ENCODE data around the gene RIN3.

- TF ChIP-seq CTCF (IDR thresholded peaks at IDR 0.05), result no peak
- TF ChIP-seq EZH2 (IDR thresholded peaks at IDR 0.05), result no peak
These were observed 20.6 kb upstream of the RIN3 start for GRCh38 chr14:92493024-92493423.

Measured in neural progenitor cell (in vitro differentiated cells).